Measurements from ENCODE around the gene INSIG1. TPM values are rescaled to one million over a fixed set of nuclear protein-coding genes. Genes with fewer than 3 reads are reported as not detected.

The INSIG1 gene
- total RNA-seq, 1 experiment from 2014 or later: 103 TPM

- Histone ChIP-seq H3K36me3 (ENCODE audit: low read depth) (no peaks in the 10 kb centered on the region), H3F3A (ENCODE audit: insufficient read depth, low read depth) (no peaks in the 10 kb centered on the region), H3K4me1 (replicated peaks; ENCODE audit: insufficient read depth) (no peaks in the 10 kb centered on the region), H3K9me3 (ENCODE audit: insufficient read depth, low read depth) (no peaks in the 10 kb centered on the region), H3K27me3 (ENCODE audit: insufficient read depth, low read depth) (peaks cover 96% of the 10 kb centered on the region), H3K4me2 (no peak overlapping the region), H2AFZ (no peak overlapping the region), H3K4me3 (no peak overlapping the region), H3K79me2 (ENCODE audit: low read depth) (no peaks in the 10 kb centered on the region), H3K27ac (no peak overlapping the region), H3K9me2 (ENCODE audit: insufficient read depth) (no peaks in the 10 kb centered on the region), H4K20me1 (ENCODE audit: insufficient read depth) (no peaks in the 10 kb centered on the region)
- no TSS peak for BruUV-seq (replicated peaks)
- TF ChIP-seq CTCF (conservative IDR thresholded peaks at IDR 0.05) (no peak), EZH2 (IDR thresholded peaks at IDR 0.05; ENCODE audit: low read depth) (no peak)
- POLR2A ChIA-PET (ENCODE audit: unreplicated experiment): interaction anchor here (0.7 kb wide), 1 partner anchor 1459 kb away, joined by 5 read pairs; no protein-coding TSS in a partner anchor
- DNase-seq: no peak
- intact Hi-C loops (cut with micrococcal nuclease; ENCODE audit: unreplicated experiment): no loop called here
- CTCF ChIA-PET: no interaction called here
Observed at GRCh38 chr7:155357573-155358041, 59.9 kb downstream of the INSIG1 start.

- H3K4me3 ChIP-seq: no peak overlapping the region
- no peak overlapping the region for H3K4me2 ChIP-seq
- H2AFZ ChIP-seq: no peak overlapping the region
- H4K20me1 ChIP-seq (ENCODE audit: insufficient read depth): no peaks in the 10 kb centered on the region
- no peaks in the 10 kb centered on the region for H3K36me3 ChIP-seq (ENCODE audit: low read depth)
- H3K79me2 ChIP-seq (ENCODE audit: low read depth): no peaks in the 10 kb centered on the region
- TF ChIP-seq EZH2 (IDR thresholded peaks at IDR 0.05; ENCODE audit: low read depth): no peak
- no peak for TF ChIP-seq CTCF (conservative IDR thresholded peaks at IDR 0.05)
- CTCF ChIA-PET: no interaction called here
- H3F3A ChIP-seq (ENCODE audit: insufficient read depth, low read depth): no peaks in the 10 kb centered on the region
- DNase-seq: no peak
- H3K9me3 ChIP-seq (ENCODE audit: insufficient read depth, low read depth): no peaks in the 10 kb centered on the region
- BruUV-seq (replicated peaks): no TSS peak
- H3K9me2 ChIP-seq (ENCODE audit: insufficient read depth): no peaks in the 10 kb centered on the region
- intact Hi-C loops (cut with micrococcal nuclease; ENCODE audit: unreplicated experiment): no loop called here
- no peak overlapping the region for H3K27ac ChIP-seq
- POLR2A ChIA-PET (ENCODE audit: unreplicated experiment): interaction anchor here (0.7 kb wide), 1 partner anchor 1458 kb away, joined by 5 read pairs; no protein-coding TSS in a partner anchor
- no peaks in the 10 kb centered on the region for H3K4me1 ChIP-seq (replicated peaks; ENCODE audit: insufficient read depth)
- peaks cover 96% of the 10 kb centered on the region for H3K27me3 ChIP-seq (ENCODE audit: insufficient read depth, low read depth)
Observed at GRCh38 chr7:155358066-155358947, 60.6 kb downstream of the INSIG1 start.

- BruUV-seq (replicated peaks): no TSS peak
- Histone ChIP-seq H3K36me3 (ENCODE audit: low read depth) (no peaks in the 10 kb centered on the region), H3K4me3 (no peak overlapping the region), H4K20me1 (ENCODE audit: insufficient read depth) (no peaks in the 10 kb centered on the region), H3K4me2 (no peak overlapping the region), H3K9me3 (ENCODE audit: insufficient read depth, low read depth) (no peaks in the 10 kb centered on the region), H3K27ac (no peak overlapping the region), H3K9me2 (ENCODE audit: insufficient read depth) (no peaks in the 10 kb centered on the region), H3K27me3 (ENCODE audit: insufficient read depth, low read depth) (peaks cover 96% of the 10 kb centered on the region), H3K79me2 (ENCODE audit: low read depth) (no peaks in the 10 kb centered on the region), H3K4me1 (replicated peaks; ENCODE audit: insufficient read depth) (no peaks in the 10 kb centered on the region), H3F3A (ENCODE audit: insufficient read depth, low read depth) (no peaks in the 10 kb centered on the region), H2AFZ (no peak overlapping the region)
- no peak for TF ChIP-seq EZH2 (IDR thresholded peaks at IDR 0.05; ENCODE audit: low read depth)
- POLR2A ChIA-PET (ENCODE audit: unreplicated experiment): no interaction called here
- DNase-seq: no peak
- CTCF ChIA-PET: no interaction called here
- intact Hi-C loops (cut with micrococcal nuclease; ENCODE audit: unreplicated experiment): no loop called here
Observed at GRCh38 chr7:155358948-155359712, 61.5 kb downstream of the INSIG1 start.

Other genes starting within 250 kb of the INSIG1 start
- gene HTR5A, start 227.6 kb upstream of the INSIG1 start, total RNA-seq (2021): not detected in 2 replicates
- gene EN2, start 160.3 kb downstream of the INSIG1 start, total RNA-seq (2021): not detected in 2 replicates
- not detected in 2 replicates for gene CNPY1, start 248.7 kb downstream of the INSIG1 start, total RNA-seq (2021)

All from PC-9 (cell line).